ENCODE results near the gene IGF2BP2. TPM values are rescaled to one million over a fixed set of nuclear protein-coding genes. Genes with fewer than 3 reads are reported as not detected.

Gene IGF2BP2
- total and polyA plus RNA-seq, 2 of the 13 experiments (the other 11 are each of a cell fraction or from before 2014, with no cell fraction given) = 6.5 to 46.0 TPM

- TF ChIP-seq CBX5 (CRISPR knock-in tag; IDR thresholded peaks at IDR 0.05; ENCODE audit: borderline replicate concordance) (no peak), ZNF569 (CRISPR knock-in tag; IDR thresholded peaks at IDR 0.05; ENCODE audit: borderline replicate concordance) (no peak), ZFP36L1 (CRISPR knock-in tag; IDR thresholded peaks at IDR 0.05) (no peak), ZSCAN20 (CRISPR knock-in tag; IDR thresholded peaks at IDR 0.05; ENCODE audit: borderline replicate concordance) (no peak), NONO (IDR thresholded peaks at IDR 0.05) (no peak), NONO (CRISPR knock-in tag; conservative IDR thresholded peaks at IDR 0.05) (no peak; the same call in 1 of the 2 replicates), ZNF180 (CRISPR knock-in tag; IDR thresholded peaks at IDR 0.05; ENCODE audit: borderline replicate concordance, low read depth) (no peak), SP140L (CRISPR knock-in tag; IDR thresholded peaks at IDR 0.05; ENCODE audit: borderline replicate concordance) (no peak), HDAC2 (CRISPR knock-in tag; IDR thresholded peaks at IDR 0.05) (no peak; the same call in 1 of the 2 replicates), SOX6 (IDR thresholded peaks at IDR 0.05) (no peak), SOX6 (CRISPR knock-in tag; IDR thresholded peaks at IDR 0.05) (no peak; the same call in 1 of the 2 replicates), SOX5 (CRISPR knock-in tag; IDR thresholded peaks at IDR 0.05; ENCODE audit: borderline replicate concordance) (no peak), RXRB (CRISPR knock-in tag; IDR thresholded peaks at IDR 0.05; ENCODE audit: borderline replicate concordance) (peak; percentile 64), FOXP1 (IDR thresholded peaks at IDR 0.05) (no peak), FOXP1 (CRISPR knock-in tag; IDR thresholded peaks at IDR 0.05) (0 out of 2 replicates have a peak, but pooled peaks have one; percentile 11), HINFP (CRISPR knock-in tag; IDR thresholded peaks at IDR 0.05; ENCODE audit: low read depth) (no peak), CREM (IDR thresholded peaks at IDR 0.05) (peak; percentile 57), CREM (CRISPR knock-in tag; IDR thresholded peaks at IDR 0.05) (no peak), ZNF549 (CRISPR knock-in tag; IDR thresholded peaks at IDR 0.05) (no peak), ZNF614 (CRISPR knock-in tag; IDR thresholded peaks at IDR 0.05; ENCODE audit: borderline replicate concordance) (no peak), ZNF788 (CRISPR knock-in tag; IDR thresholded peaks at IDR 0.05; ENCODE audit: borderline replicate concordance) (0 out of 2 replicates have a peak, but pooled peaks have one; percentile 34), SP1 (IDR thresholded peaks at IDR 0.05) (no peak), SP1 (CRISPR knock-in tag; IDR thresholded peaks at IDR 0.05) (no peak), ZNF331 (CRISPR knock-in tag; IDR thresholded peaks at IDR 0.05) (no peak), MBD4 (IDR thresholded peaks at IDR 0.05; ENCODE audit: borderline replicate concordance, low read length) (no peak), ZNF639 (CRISPR knock-in tag; conservative IDR thresholded peaks at IDR 0.05) (no peak), CREBL2 (CRISPR knock-in tag; IDR thresholded peaks at IDR 0.05; ENCODE audit: borderline replicate concordance) (no peak), ZNF878 (CRISPR knock-in tag; IDR thresholded peaks at IDR 0.05) (no peak), ETV5 (CRISPR knock-in tag; IDR thresholded peaks at IDR 0.05; ENCODE audit: borderline replicate concordance) (peak; percentile 19; the same call in 1 of the 2 replicates), ZNF260 (CRISPR knock-in tag; IDR thresholded peaks at IDR 0.05; ENCODE audit: borderline replicate concordance, low read depth) (no peak), ZNF773 (CRISPR knock-in tag; IDR thresholded peaks at IDR 0.05; ENCODE audit: borderline replicate concordance) (no peak)
Observed at GRCh38 chr3:185744997-185745843, 79.6 kb downstream of the IGF2BP2 start (continued).
